Stimulated activated CD4-positive, alpha-beta T cell treated with anti-CD3 and anti-CD28 coated beads, Interleukin-1b, Interleukin-23, amount 100 ng/mL, for 1 hour (primary cell): ENCODE measurements around the gene TPRN.

Experiments used
- DNase-seq, 2 donors: peaks; one replicate each; pipeline ENCODE4 v3.0.0-alpha.2; 2020; ENCODE audit warnings: low read depth in 2 of 2

TPRN gene

GRCh38 chr9:137161558-137162486 lies 38.7 kb downstream of the TPRN start:
- no peak for DNase-seq

GRCh38 chr9:137160716-137161557 lies 39.6 kb downstream of the TPRN start:
- no peak for DNase-seq

GRCh38 chr9:137160054-137160425 lies 40.5 kb downstream of the TPRN start:
- DNase-seq: no peak

GRCh38 chr9:137159105-137160053 lies 41.2 kb downstream of the TPRN start:
- DNase-seq: no peak

DNA sequence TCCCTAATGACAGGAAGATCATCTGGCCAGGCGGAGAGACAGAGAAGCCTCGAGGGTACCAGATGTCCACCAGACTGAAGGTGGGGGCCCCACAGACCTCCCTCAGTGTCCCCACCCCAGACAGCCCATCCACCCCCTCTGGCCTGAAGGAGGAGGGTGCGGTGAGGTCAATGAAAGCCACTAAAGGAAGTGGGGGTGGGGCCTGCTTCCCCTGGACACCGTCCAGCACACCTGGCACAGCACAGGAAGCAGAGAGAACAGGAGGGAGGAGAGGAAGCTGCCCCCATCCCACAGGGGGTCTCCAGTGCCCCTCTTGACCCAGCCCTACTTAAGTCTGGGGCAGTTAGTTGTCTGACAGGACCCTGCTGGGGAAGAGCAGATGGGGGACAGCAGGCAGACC lies 41.9 kb downstream of the TPRN start:
- DNase-seq: no peak

GRCh38 chr9:137157618-137158415 lies 42.7 kb downstream of the TPRN start:
- DNase-seq: no peak

DNA sequence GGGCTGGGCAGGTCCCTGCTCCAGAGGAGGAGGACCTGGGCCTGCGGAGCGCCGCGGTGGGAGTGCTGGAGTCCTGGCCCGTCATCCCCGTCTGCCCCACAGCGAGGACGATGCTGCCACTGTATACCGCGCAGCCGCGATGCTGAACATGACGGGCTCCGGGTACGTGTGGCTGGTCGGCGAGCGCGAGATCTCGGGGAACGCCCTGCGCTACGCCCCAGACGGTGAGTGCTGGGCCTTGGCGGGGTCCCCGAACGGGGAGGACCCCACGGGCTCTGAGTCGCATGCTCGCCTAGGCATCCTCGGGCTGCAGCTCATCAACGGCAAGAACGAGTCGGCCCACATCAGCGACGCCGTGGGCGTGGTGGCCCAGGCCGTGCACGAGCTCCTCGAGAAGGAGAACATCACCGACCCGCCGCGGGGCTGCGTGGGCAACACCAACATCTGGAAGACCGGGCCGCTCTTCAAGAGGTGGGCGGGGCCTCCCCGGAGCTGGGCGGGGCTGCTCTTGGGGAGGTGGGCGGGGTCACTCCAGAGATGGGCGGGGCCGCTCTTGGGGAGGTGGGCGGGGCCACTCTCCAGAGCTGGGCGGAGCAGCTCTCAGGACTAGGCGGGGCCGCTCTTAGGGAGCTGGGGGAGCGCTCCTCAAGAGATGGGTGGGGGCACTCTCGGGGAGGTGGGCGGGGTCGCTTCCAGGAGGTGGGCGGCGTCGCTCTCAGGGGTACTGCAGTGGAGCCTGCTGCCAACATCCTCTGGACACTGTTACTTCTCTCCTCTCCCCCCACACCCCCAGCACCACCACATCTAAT lies 43.8 kb downstream of the TPRN start:
- DNase-seq: peak; percentile 24 to 45

DNA sequence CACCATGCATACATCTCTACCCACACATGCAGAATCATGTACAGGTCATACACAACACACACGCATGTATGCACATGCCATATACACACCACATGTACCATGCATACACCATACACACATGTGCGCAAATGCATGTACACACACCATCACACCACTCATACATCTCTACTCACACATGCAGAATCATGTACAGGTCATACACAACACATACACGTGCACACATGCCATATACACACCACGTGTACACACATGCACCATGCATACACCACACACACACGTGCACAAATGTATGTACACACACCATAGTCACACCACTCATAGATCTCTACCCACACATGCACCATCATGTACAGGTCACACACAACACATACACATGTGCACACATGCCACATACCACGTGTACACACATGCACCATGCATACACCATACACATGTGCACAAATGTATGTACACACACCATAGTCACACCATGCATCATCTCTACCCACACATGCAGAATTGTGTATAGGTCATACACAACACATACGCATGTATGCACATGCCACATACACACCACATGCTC lies 47.6 kb downstream of the TPRN start:
- DNase-seq: no peak

GRCh38 chr9:137150617-137151457 lies 49.7 kb downstream of the TPRN start:
- peak in 1 of 2 donors; percentile 29 for DNase-seq

GRCh38 chr9:137149942-137150616 lies 50.5 kb downstream of the TPRN start:
- DNase-seq: no peak

DNA sequence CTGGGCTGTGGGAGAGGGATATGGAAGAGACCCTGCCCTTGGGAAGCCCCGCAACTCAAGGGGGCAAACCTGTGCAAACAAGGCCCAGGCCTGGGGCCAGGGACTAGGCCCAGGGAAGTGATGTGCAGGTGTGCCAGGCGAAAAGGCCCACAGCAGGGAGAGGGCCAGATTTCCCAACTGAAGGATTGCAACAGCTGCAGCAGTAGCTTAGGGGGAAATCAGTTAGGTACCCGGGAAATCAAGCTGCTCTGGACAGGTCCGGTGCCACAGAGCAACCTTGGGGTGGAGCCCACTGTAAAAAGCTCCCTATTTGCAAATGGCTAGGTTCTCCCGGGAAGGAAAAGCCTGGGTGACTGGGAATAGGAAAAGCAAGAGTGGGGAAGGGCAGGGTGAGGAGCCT lies 51.2 kb downstream of the TPRN start:
- no peak for DNase-seq

- DNase-seq: no peak
Measured at GRCh38 chr9:137148661-137149060, 51.9 kb downstream of the TPRN start.

DNA sequence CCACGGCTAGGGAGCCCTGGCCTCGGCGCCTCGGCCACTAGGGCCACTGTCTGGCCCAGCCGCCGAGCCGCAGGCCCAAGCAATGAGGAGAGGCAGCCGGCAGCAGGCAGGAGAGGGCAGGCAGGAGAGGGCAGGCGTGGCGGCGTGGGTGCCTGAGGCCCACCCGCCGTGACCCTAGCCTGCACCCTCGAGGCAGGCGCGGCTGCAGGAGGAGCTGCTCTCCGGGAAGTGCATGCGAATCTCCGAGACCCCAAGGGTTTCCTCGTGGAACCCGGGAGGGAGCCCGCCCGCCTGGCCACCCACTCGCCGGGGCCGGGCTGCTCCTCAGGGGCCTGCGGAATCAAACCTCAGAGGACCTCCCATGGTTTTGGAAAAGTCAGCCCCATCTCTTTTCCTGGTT lies 52.3 kb downstream of the TPRN start:
- no peak for DNase-seq

DNA sequence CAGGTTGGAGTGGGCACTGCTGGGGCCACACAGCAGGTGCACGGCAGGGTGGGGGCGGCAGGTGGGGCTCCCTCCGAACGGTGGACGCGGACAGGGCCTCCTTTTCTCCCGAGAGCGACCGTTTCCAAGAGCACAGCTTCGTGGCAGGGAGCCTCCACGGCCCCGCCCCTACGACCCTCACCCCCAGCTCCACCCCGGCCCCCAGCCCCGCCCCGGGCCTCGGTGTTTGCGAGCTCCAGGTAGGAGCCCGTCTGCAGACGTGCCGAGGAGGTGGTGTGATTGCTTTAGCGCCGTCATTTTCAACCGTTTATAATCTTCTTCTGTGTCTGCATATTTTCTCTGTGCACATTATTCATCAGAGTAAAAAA lies 52.8 kb downstream of the TPRN start:
- DNase-seq: no peak

- no peak for DNase-seq
Measured at GRCh38 chr9:137147091-137147792, 53.3 kb downstream of the TPRN start.

DNA sequence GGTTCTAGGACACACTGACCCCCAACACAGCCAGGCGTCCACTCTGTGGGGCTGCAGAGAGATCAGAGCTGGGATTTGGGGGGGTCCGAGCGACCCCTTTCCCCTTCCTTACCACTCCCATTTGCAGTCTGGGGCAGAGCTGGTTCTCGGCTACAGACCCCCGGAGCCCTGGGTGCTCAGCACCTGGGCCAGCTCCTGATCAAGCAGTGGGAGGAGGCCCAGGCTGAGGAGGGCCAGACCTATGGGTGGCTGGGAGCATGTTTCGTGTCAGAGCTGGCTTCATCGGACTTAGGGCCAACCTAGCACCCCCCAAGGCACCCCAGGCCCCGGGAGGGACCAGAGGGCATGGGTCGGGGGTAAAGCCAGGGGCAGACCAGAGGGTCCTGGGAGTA lies 54.0 kb downstream of the TPRN start:
- no peak for DNase-seq

- DNase-seq: no peak
Measured at GRCh38 chr9:137145731-137146526, 54.6 kb downstream of the TPRN start.
